ENCODE results near the gene TXNDC17. TPM values are rescaled to one million over a fixed set of nuclear protein-coding genes. Genes with fewer than 3 reads are reported as not detected.
A peak's percentile ranks its signal among the peaks of the same experiment; 100 is the strongest.

TXNDC17 gene
- total and polyA plus RNA-seq, 9 of the 15 experiments (the other 6 are each of a cell fraction or from before 2014, with no cell fraction given): 108 to 759 (median 179) TPM

GRCh38 chr17:6632530-6632929 lies 8.3 kb upstream of the TXNDC17 start (continued):
- TF ChIP-seq SMAD3 (CRISPR knock-in tag; conservative IDR thresholded peaks at IDR 0.05) (no peak), ZNF280A (IDR thresholded peaks at IDR 0.05; ENCODE audit: low read depth, partially characterized antibody) (no peak)

GRCh38 chr17:6633263-6633662 lies 7.6 kb upstream of the TXNDC17 start:
- peaks cover 0 to 14% of the 10 kb centered on the region in 2 experiments; a peak in 2 of 5 replicates for H3K4me1 ChIP-seq (replicated peaks in 1 of 2; ENCODE audit: control insufficient read depth in 2 of 2, insufficient read depth in 2 of 2, low read length in 2 of 2)
- BruUV-seq (replicated peaks): no TSS peak
- H2AFZ ChIP-seq (ENCODE audit: low read depth, low read length): no peak overlapping the region
- DNase-seq (ENCODE audit: extremely low read depth in 1 of 4, low spot score in 3 of 4) (no peak), ATAC-seq (no peak), FAIRE-seq (no peak)
- ChIA-PET CTCF (ENCODE audit: low intra/inter-chr PET ratio) (no interaction called here), POLR2A (interaction anchor here (0.6 kb wide), 1 partner anchor 9 kb away, joined by 5 read pairs; no protein-coding TSS in a partner anchor)
- no peak overlapping the region for H3K27ac ChIP-seq (ENCODE audit: extremely low read depth, low read depth, low read length)
- no peak overlapping the region for H3K4me3 ChIP-seq
- no peaks in the 10 kb centered on the region for H3K9me3 ChIP-seq (replicated peaks; ENCODE audit: control insufficient read depth, insufficient read depth, low read depth, low read length)
- H3K9me1 ChIP-seq (ENCODE audit: control insufficient read depth, insufficient read depth, low read length): no peaks in the 10 kb centered on the region
- in situ Hi-C loops (cut with MboI): no loop called here
- no peaks in the 10 kb centered on the region for H4K20me1 ChIP-seq (replicated peaks; ENCODE audit: control insufficient read depth, insufficient read depth, low read length)
- H3K36me3 ChIP-seq (ENCODE audit: control insufficient read depth, insufficient read depth, low read length): peaks cover 46% of the 10 kb centered on the region
- 90% methylated on average over 3 of the region's 3 CpGs for WGBS (ENCODE audit: insufficient coverage, low coverage, missing lambda C conversion rate)
- H3K4me2 ChIP-seq (ENCODE audit: insufficient read depth, low read length): no peak overlapping the region
- intact Hi-C loops (cut with micrococcal nuclease): no loop called here
- no peaks in the 10 kb centered on the region for H3K79me2 ChIP-seq (ENCODE audit: control insufficient read depth, insufficient read depth, low read length)
- no peak overlapping the region for H3K9ac ChIP-seq (ENCODE audit: insufficient read depth in 1 of 2, low read depth in 2 of 2, low read length in 2 of 2)
- H3K27me3 ChIP-seq (ENCODE audit: control insufficient read depth in 2 of 2, insufficient read depth in 2 of 2, low read length in 2 of 2): no peaks in the 10 kb centered on the region
- no peak for TF ChIP-seq ELF2 (CRISPR knock-in tag; IDR thresholded peaks at IDR 0.05)
- no peak for TF ChIP-seq UBTF (IDR thresholded peaks at IDR 0.05; ENCODE audit: borderline replicate concordance in 1 of 2, low read depth in 2 of 2, low read length in 2 of 2)
- no peak for TF ChIP-seq SRF (CRISPR knock-in tag; IDR thresholded peaks at IDR 0.05)
- no peak for TF ChIP-seq ZNF41 (CRISPR knock-in tag; conservative IDR thresholded peaks at IDR 0.05)
- TF ChIP-seq HMGN3 (IDR thresholded peaks at IDR 0.05; ENCODE audit: borderline replicate concordance, extremely low read depth, insufficient read length, low read depth, low read length): no peak
- TF ChIP-seq KDM4B (IDR thresholded peaks at IDR 0.05; ENCODE audit: borderline replicate concordance in 2 of 2, low read depth in 1 of 2): no peak
- no peak for TF ChIP-seq ETV5 (CRISPR knock-in tag; IDR thresholded peaks at IDR 0.05; ENCODE audit: low read depth)
- no peak for TF ChIP-seq RBBP5 (IDR thresholded peaks at IDR 0.05; ENCODE audit: borderline replicate concordance, insufficient read depth, low read length, poor library complexity, severe bottlenecking)
- TF ChIP-seq PHF21A (IDR thresholded peaks at IDR 0.05; ENCODE audit: borderline replicate concordance, low read depth): no peak
- no peak for TF ChIP-seq ILK (tag; IDR thresholded peaks at IDR 0.05; ENCODE audit: borderline replicate concordance, low read depth)
- TF ChIP-seq XRCC4 (IDR thresholded peaks at IDR 0.05; ENCODE audit: extremely low read depth, insufficient read depth, insufficient read length): no peak
- TF ChIP-seq NFE2 (IDR thresholded peaks at IDR 0.05; ENCODE audit: low read depth): peak; percentile 59; the same call in 1 of the 2 replicates
- peak; percentile 77 for TF ChIP-seq MAFG (tag; conservative IDR thresholded peaks at IDR 0.05)
- TF ChIP-seq SMARCA4 (IDR thresholded peaks at IDR 0.05): no peak
- no peak for TF ChIP-seq PREB (CRISPR knock-in tag; IDR thresholded peaks at IDR 0.05)

Data from K562 (cell line).